GM19238 (cell line): Measurements from ENCODE around the gene FEM1A.
"Not testable (repeated sequence)": the region's sequence is repeated elsewhere in the genome, so short reads cannot be mapped to it uniquely, and the experiment has no call there.

Experiments used
- DNase-seq: peaks from one replicate; pipeline ENCODE4 v3.0.0; 2011; ENCODE audit warnings: low spot score; ENCODE audit not compliant: insufficient read length

FEM1A gene

GRCh38 chr19:4791183-4792018 lies at the start of gene FEM1A:
TSS of gene FEM1A (plus strand) at chr19:4791734. CDS start at chr19:4791855, 121 bp downstream.
- peak; percentile 96 for DNase-seq

- no peak for DNase-seq
Observed at GRCh38 chr19:4742723-4743646, 48.5 kb upstream of the FEM1A start.

GRCh38 chr19:4744451-4745174 lies 46.9 kb upstream of the FEM1A start:
- DNase-seq = no peak

- DNase-seq = not testable (repeated sequence)
Observed at GRCh38 chr19:4745175-4745574, 46.4 kb upstream of the FEM1A start.

GRCh38 chr19:4745986-4746385 lies 45.5 kb upstream of the FEM1A start:
- no peak for DNase-seq

- no peak for DNase-seq
Observed at GRCh38 chr19:4748185-4748584, 43.3 kb upstream of the FEM1A start.

GRCh38 chr19:4748589-4748988 lies 42.9 kb upstream of the FEM1A start:
- no peak for DNase-seq

- no peak for DNase-seq
Observed at GRCh38 chr19:4749870-4750590, 41.5 kb upstream of the FEM1A start.

- no peak for DNase-seq
Observed at GRCh38 chr19:4754248-4754647, 37.3 kb upstream of the FEM1A start.

- no peak for DNase-seq
Observed at GRCh38 chr19:4755459-4755858, 36.1 kb upstream of the FEM1A start.

- DNase-seq = no peak
Observed at GRCh38 chr19:4758082-4758481, 33.5 kb upstream of the FEM1A start.

GRCh38 chr19:4758659-4759058 lies 32.9 kb upstream of the FEM1A start:
- DNase-seq = no peak

GRCh38 chr19:4759388-4760284 lies 31.9 kb upstream of the FEM1A start:
- DNase-seq = peak; percentile 98

GRCh38 chr19:4760285-4760650 lies 31.3 kb upstream of the FEM1A start:
- DNase-seq = no peak

- no peak for DNase-seq
Observed at GRCh38 chr19:4763021-4763420, 28.5 kb upstream of the FEM1A start.

GRCh38 chr19:4764393-4764660 lies 27.2 kb upstream of the FEM1A start:
- no peak for DNase-seq

- DNase-seq = peak; percentile 64
Observed at GRCh38 chr19:4768934-4769777, 22.4 kb upstream of the FEM1A start.

- no peak for DNase-seq
Observed at GRCh38 chr19:4772566-4772965, 19.0 kb upstream of the FEM1A start.

- no peak for DNase-seq
Observed at GRCh38 chr19:4773047-4773640, 18.4 kb upstream of the FEM1A start.
